GM12878 (cell line): Measurements from ENCODE around the gene ZNRF3. TPM values are rescaled to one million over a fixed set of nuclear protein-coding genes. Genes with fewer than 3 reads are reported as not detected.

Source experiments
- ATAC-seq: fragments of 200-7000 bp; cut with Tn5 transposase; 3 replicates; pipeline ENCODE4 v1.9.1; 2020; ENCODE audit warnings: mild to moderate bottlenecking, moderate library complexity
- BruUV-seq: library from RNA; stranded (reverse); fragments of 400-500 nt; replicated peaks from 2 replicates; lab custom pipeline; 2021; lab: Mats Ljungman, UMichigan
- CTCF ChIA-PET: fragments of 300-600 bp; sonication (Branson Sonifier 250); formaldehyde crosslinking; extraction: SDS; loops from one replicate; lab custom pipeline; 2021; ENCODE audit warnings: inconsistent platforms; lab: Yijun Ruan, JAX
- POLR2A ChIA-PET: fragments of 350-600 bp; formaldehyde crosslinking; extraction: SDS; loops from one replicate; lab custom pipeline; 2021; ENCODE audit warnings: inconsistent platforms; lab: Charles Lee
- RAD21 ChIA-PET: fragments of 300-600 bp; sonication (Branson Sonifier 250); formaldehyde crosslinking; loops from one replicate; lab custom pipeline; 2023; ENCODE audit warnings: antibody characterized with exemption; ENCODE audit not compliant: unreplicated experiment; lab: Charles Lee
- SMC1A ChIA-PET: fragments of 300-600 bp; sonication (Branson Sonifier 250); formaldehyde crosslinking; loops from one replicate; lab custom pipeline; 2023; ENCODE audit not compliant: unreplicated experiment, uncharacterized antibody; lab: Charles Lee
- DNase-seq: peaks from one replicate; pipeline ENCODE4 v3.0.0-alpha.2; 2011; ENCODE audit warnings: low read depth, low spot score
- FAIRE-seq: peaks from 3 replicates; lab custom pipeline; 2011; peaks lifted over from hg19 to GRCh38; lab: Jason Lieb, UNC
- H2AFZ ChIP-seq: 2 replicates; pipeline ENCODE4 v1.6.0; 2011; ENCODE audit warnings: low read depth, low read length, control low read depth; ENCODE audit not compliant: control insufficient read depth
- H3K27ac ChIP-seq: 2 replicates; pipeline ENCODE4 v1.5.1; 2011; ENCODE audit warnings: control low read depth; ENCODE audit not compliant: control insufficient read depth, insufficient read depth
- H3K27me3 ChIP-seq, 2 experiments: replicated peaks in 1 of 2; 2 replicates each; pipeline versions ENCODE4 v1.6.0 to v1.6.1; 2011; ENCODE audit warnings: low read length in 1 of 2; ENCODE audit not compliant: control insufficient read depth in 2 of 2, insufficient read depth in 2 of 2
- H3K36me3 ChIP-seq, 2 experiments: 2 replicates each; pipeline ENCODE4 v1.5.1; 2011; ENCODE audit warnings: low read length in 1 of 2; ENCODE audit not compliant: control insufficient read depth in 2 of 2, insufficient read depth in 2 of 2
- H3K4me1 ChIP-seq: 2 replicates; pipeline ENCODE4 v1.6.1; 2011; ENCODE audit warnings: mild to moderate bottlenecking, low read length, moderate library complexity, mixed read lengths; ENCODE audit not compliant: control insufficient read depth, insufficient read depth
- H3K4me2 ChIP-seq: 2 replicates; pipeline ENCODE4 v1.6.0; 2011; ENCODE audit warnings: control low read depth; ENCODE audit not compliant: control insufficient read depth, insufficient read depth
- H3K4me3 ChIP-seq: fragments of 200-600 bp; sonication (generic); 2 replicates; pipeline ENCODE4 v1.5.1; 2016
- H3K79me2 ChIP-seq: 2 replicates; pipeline ENCODE4 v1.6.0; 2011; ENCODE audit warnings: low read length; ENCODE audit not compliant: control insufficient read depth, insufficient read depth
- H3K9ac ChIP-seq: 2 replicates; pipeline ENCODE4 v1.8.0; 2011; ENCODE audit warnings: low read length, control low read depth, mixed read lengths; ENCODE audit not compliant: control insufficient read depth, insufficient read depth
- H3K9me3 ChIP-seq: replicated peaks from 3 replicates; pipeline ENCODE4 v1.5.1; 2011; ENCODE audit warnings: mild to moderate bottlenecking, low read length; ENCODE audit not compliant: control insufficient read depth, insufficient read depth
- H4K20me1 ChIP-seq: 2 replicates; pipeline ENCODE4 v1.6.0; 2011; ENCODE audit not compliant: control insufficient read depth, insufficient read depth
- FOS ChIP-seq: IDR thresholded peaks from 3 replicates; pipeline ENCODE4 v1.6.1; 2011; ENCODE audit warnings: borderline replicate concordance; ENCODE audit not compliant: insufficient read length; ENCODE audit errors: extremely low read depth
- PAX5 ChIP-seq: IDR thresholded peaks from 2 replicates; pipeline ENCODE4 v1.6.1; 2011; ENCODE audit warnings: low read depth, low read length, borderline replicate concordance
- RFX5 ChIP-seq: IDR thresholded peaks from 2 replicates; pipeline ENCODE4 v1.6.1; 2011; ENCODE audit warnings: low read depth, low read length, improper control_type of control experiment
- SIN3A ChIP-seq: IDR thresholded peaks from 2 replicates; pipeline ENCODE4 v1.6.1; 2012; ENCODE audit warnings: low read depth, low read length, improper control_type of control experiment
- SMARCA5 ChIP-seq: fragments of 450-650 bp; IDR thresholded peaks from 2 replicates; pipeline ENCODE4 v1.6.1; 2017; ENCODE audit warnings: mild to moderate bottlenecking
- SMC3 ChIP-seq: IDR thresholded peaks from 2 replicates; pipeline ENCODE4 v1.6.1; 2011; ENCODE audit warnings: low read length, improper control_type of control experiment, borderline replicate concordance
- WGBS: methylation state at CpG from one replicate; pipeline ENCODE4 v1.1.6; 2016; ENCODE audit warnings: low lambda C conversion rate; ENCODE audit not compliant: insufficient replicate concordance, insufficient coverage; ENCODE audit errors: missing lambda C conversion rate; 5-methylcytosine and 5-hydroxymethylcytosine counted together
- in situ Hi-C: fragments of 300-500 bp; cut with MboI; formaldehyde crosslinking; loops from 9 replicates; pipeline ENCODE4 v1.14.3; 2018; ENCODE audit warnings: mixed read lengths
- intact Hi-C: fragments of 100-400 bp; cut with micrococcal nuclease; formaldehyde crosslinking; loops from one replicate; pipeline ENCODE4 v1.14.2; 2022; ENCODE audit not compliant: unreplicated experiment
- polyA plus RNA-seq, 11 experiments: library from polyadenylated mRNA; depleted of rRNA in 4 of 11; unstranded in 6 of 11; stranded (reverse) in 5 of 11; fragments of >200 nt; fragmentation: Nextera tagmentation in 4 of 11; fragmentation: Illumina TruSeq in 1 of 11; extraction: Ambion mirVana in 4 of 11; extraction: Trizol in 1 of 11; gene quantifications; 1 replicate in 1 of 11; 2 replicates in 10 of 11; pipeline versions ENCODE4 v1.2.1 to v1.2.3, GENCODE V29; 2011 to 2016; ENCODE audit warnings: inconsistent platforms in 2 of 11, missing spikeins in 2 of 11, low read depth in 1 of 11
- total RNA-seq, 4 experiments: library from RNA; depleted of rRNA in 3 of 4; stranded (reverse); fragments of >200 nt in 3 of 4; fragmentation: Illumina TruSeq in 1 of 4; extraction: Trizol in 1 of 4; gene quantifications; 2 replicates each; pipeline versions ENCODE4 v1.2.1 to v1.2.3, GENCODE V29; 2013 to 2021
- TF ChIP-seq, protein P1 (sequence below): IDR thresholded peaks from 2 replicates; pipeline ENCODE4 v1.6.1; 2012; ENCODE audit warnings: low read depth, low read length, improper control_type of control experiment
- TF ChIP-seq, protein P2 (sequence below), 3 experiments: IDR thresholded peaks in 2 of 3; conservative IDR thresholded peaks in 1 of 3; 2 replicates each; pipeline ENCODE4 v1.5.1; 2011; ENCODE audit warnings: low read depth in 3 of 3, low read length in 3 of 3, mild to moderate bottlenecking in 3 of 3, control low read depth in 2 of 3, moderate library complexity in 2 of 3, inconsistent platforms in 1 of 3, mixed read lengths in 1 of 3; ENCODE audit not compliant: control insufficient read depth in 2 of 3, insufficient read depth in 1 of 3; ENCODE audit errors: extremely low read depth in 1 of 3

The ZNRF3 gene
- total and polyA plus RNA-seq, 10 of the 15 experiments (the other 5 are each of a cell fraction or from before 2014, with no cell fraction given): 0.05 to 2.4 (median 0.46) TPM

DNA sequence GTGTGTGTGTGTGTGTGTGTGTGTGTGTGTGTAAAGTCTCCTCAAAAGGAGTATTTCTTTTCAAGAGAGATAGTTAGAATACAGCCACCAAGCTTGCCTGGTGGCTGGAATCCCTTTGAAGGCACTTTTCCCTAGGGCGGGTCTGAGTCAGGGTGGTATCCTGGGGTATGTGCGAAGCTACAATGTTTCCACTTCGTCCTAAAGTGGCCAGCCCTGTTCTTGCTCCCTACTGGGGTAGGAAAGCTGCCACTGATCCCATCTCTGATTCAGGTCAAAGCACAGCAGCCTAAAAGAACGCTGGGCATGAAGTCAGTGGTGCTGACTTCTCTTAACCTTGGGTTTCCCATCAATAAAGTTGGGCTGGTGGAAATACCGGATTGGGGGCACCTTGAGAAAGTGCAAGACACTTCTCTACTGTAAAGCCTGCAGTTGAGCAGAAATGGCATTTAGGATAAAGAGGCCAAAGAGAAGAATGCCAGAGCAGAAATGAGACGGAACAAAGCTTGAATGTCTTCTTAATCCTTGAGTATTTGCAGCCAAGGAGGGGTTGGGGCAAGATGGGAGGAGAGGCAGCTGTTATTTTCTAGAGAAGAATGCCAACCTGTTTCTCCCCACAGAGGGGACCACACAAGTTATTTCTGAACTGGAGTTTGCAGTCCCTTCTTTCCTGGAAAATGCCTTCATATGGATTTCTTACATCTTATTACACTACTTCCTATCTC is 35.3 kb downstream of the ZNRF3 start:
- TF ChIP-seq SMARCA5 (no peak), PAX5 (no peak), RFX5 (no peak), SIN3A (no peak), FOS (no peak), SMC3 (no peak)
- TF ChIP-seq, protein P1, sequence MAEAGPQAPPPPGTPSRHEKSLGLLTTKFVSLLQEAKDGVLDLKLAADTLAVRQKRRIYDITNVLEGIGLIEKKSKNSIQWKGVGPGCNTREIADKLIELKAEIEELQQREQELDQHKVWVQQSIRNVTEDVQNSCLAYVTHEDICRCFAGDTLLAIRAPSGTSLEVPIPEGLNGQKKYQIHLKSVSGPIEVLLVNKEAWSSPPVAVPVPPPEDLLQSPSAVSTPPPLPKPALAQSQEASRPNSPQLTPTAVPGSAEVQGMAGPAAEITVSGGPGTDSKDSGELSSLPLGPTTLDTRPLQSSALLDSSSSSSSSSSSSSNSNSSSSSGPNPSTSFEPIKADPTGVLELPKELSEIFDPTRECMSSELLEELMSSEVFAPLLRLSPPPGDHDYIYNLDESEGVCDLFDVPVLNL: no peak
- TF ChIP-seq, protein P2, sequence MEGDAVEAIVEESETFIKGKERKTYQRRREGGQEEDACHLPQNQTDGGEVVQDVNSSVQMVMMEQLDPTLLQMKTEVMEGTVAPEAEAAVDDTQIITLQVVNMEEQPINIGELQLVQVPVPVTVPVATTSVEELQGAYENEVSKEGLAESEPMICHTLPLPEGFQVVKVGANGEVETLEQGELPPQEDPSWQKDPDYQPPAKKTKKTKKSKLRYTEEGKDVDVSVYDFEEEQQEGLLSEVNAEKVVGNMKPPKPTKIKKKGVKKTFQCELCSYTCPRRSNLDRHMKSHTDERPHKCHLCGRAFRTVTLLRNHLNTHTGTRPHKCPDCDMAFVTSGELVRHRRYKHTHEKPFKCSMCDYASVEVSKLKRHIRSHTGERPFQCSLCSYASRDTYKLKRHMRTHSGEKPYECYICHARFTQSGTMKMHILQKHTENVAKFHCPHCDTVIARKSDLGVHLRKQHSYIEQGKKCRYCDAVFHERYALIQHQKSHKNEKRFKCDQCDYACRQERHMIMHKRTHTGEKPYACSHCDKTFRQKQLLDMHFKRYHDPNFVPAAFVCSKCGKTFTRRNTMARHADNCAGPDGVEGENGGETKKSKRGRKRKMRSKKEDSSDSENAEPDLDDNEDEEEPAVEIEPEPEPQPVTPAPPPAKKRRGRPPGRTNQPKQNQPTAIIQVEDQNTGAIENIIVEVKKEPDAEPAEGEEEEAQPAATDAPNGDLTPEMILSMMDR (IDR thresholded peaks at IDR 0.05 in 2 of 3, conservative IDR thresholded peaks at IDR 0.05 in 1 of 3; ENCODE audit: control insufficient read depth in 2 of 3, extremely low read depth in 1 of 3, insufficient read depth in 1 of 3, low read depth in 3 of 3, low read length in 3 of 3): no peak
- Histone ChIP-seq H3K27me3 (no peaks in the 10 kb centered on the region; a peak in 1 of 4 replicates), H4K20me1 (no peaks in the 10 kb centered on the region), H3K79me2 (no peaks in the 10 kb centered on the region), H3K27ac (no peak overlapping the region), H3K4me1 (peaks cover 8% of the 10 kb centered on the region), H3K4me2 (no peak overlapping the region), H3K9ac (no peak overlapping the region), H3K36me3 (no peaks in the 10 kb centered on the region), H3K9me3 (no peaks in the 10 kb centered on the region), H3K4me3 (no peak overlapping the region), H2AFZ (no peak overlapping the region)
- FAIRE-seq: no peak
- 59% methylated on average over 6 of the region's 6 CpGs for WGBS
- no peak for DNase-seq
- CTCF ChIA-PET: interaction anchor here (1.0 to 9.5 kb wide), 17 partner anchors 9 to 123 kb away, joined by 3 to 87 read pairs (median 6); no protein-coding TSS in a partner anchor
- no peak for ATAC-seq
- intact Hi-C loops (no loop called here), in situ Hi-C loops (no loop called here)
- no TSS peak for BruUV-seq
- POLR2A ChIA-PET: interaction anchor here (0.5 to 2.8 kb wide), 11 partner anchors 9 to 122 kb away, joined by 3 to 16 read pairs (median 5); partner anchors contain the start of gene ZNRF3
- RAD21 ChIA-PET: interaction anchor here (0.8 to 6.6 kb wide), 19 partner anchors 11 to 120 kb away, joined by 3 to 84 read pairs (median 4); partner anchors contain the start of gene ZNRF3
- SMC1A ChIA-PET: interaction anchor here (0.5 to 6.5 kb wide), 30 partner anchors 8 to 258 kb away, joined by 3 to 117 read pairs (median 6); no protein-coding TSS in a partner anchor
